OCI-LY7 (cell line): ENCODE results near the gene PEMT. TPM values are rescaled to one million over a fixed set of nuclear protein-coding genes. Genes with fewer than 3 reads are reported as not detected.

ENCODE experiments used
- BruUV-seq: library from RNA; stranded (reverse); fragments of 400-500 nt; replicated peaks from 2 replicates; lab custom pipeline; 2021; lab: Mats Ljungman, UMichigan
- CTCF ChIA-PET: fragments of 300-600 bp; sonication (Branson Sonifier 250); formaldehyde crosslinking; loops from one replicate; lab custom pipeline; 2022; ENCODE audit warnings: antibody characterized with exemption; ENCODE audit not compliant: unreplicated experiment; lab: Charles Lee
- POLR2A ChIA-PET: fragments of 300-600 bp; sonication (Branson Sonifier 250); formaldehyde crosslinking; loops from one replicate; lab custom pipeline; 2022; ENCODE audit warnings: antibody characterized with exemption; lab: Charles Lee
- DNase-seq: peaks from one replicate; pipeline ENCODE4 v3.0.0-alpha.2; 2015; ENCODE audit warnings: low spot score
- H2AFZ ChIP-seq: fragments of 200-600 bp; sonication (generic), shearing (Covaris generic); 2 replicates; pipeline ENCODE4 v1.6.1; 2014; ENCODE audit warnings: mild to moderate bottlenecking, antibody characterized with exemption, low read length, moderate library complexity
- H3K27ac ChIP-seq: fragments of 200-600 bp; sonication (generic); 2 replicates; pipeline ENCODE4 v1.5.1; 2014; ENCODE audit warnings: mixed run types, low read depth, mild to moderate bottlenecking, moderate library complexity, low read length, inconsistent platforms; ENCODE audit not compliant: poor library complexity, severe bottlenecking
- H3K36me3 ChIP-seq: fragments of 200-600 bp; sonication (generic); 2 replicates; pipeline ENCODE4 v1.6.1; 2014; ENCODE audit warnings: mild to moderate bottlenecking, antibody characterized with exemption, low read length, moderate library complexity, mixed read lengths; ENCODE audit not compliant: insufficient read depth
- H3K4me1 ChIP-seq: fragments of 200-600 bp; sonication (generic); 2 replicates; pipeline ENCODE4 v1.5.1; 2014; ENCODE audit warnings: mild to moderate bottlenecking, low read length; ENCODE audit not compliant: insufficient read depth, poor library complexity, severe bottlenecking
- H3K4me2 ChIP-seq: fragments of 200-600 bp; sonication (generic); 2 replicates; pipeline ENCODE4 v1.6.1; 2014; ENCODE audit warnings: mild to moderate bottlenecking, low read length
- H3K4me3 ChIP-seq: fragments of 200-600 bp; sonication (generic); 2 replicates; pipeline ENCODE4 v1.5.1; 2014; ENCODE audit warnings: mild to moderate bottlenecking, low read depth, low read length; ENCODE audit not compliant: poor library complexity, severe bottlenecking
- H3K79me2 ChIP-seq: fragments of 200-600 bp; sonication (generic); 2 replicates; pipeline ENCODE4 v1.6.1; 2016; ENCODE audit warnings: low read depth, mild to moderate bottlenecking, low read length, moderate library complexity, mixed read lengths; ENCODE audit not compliant: insufficient read depth
- H3K9me2 ChIP-seq: fragments of 200-600 bp; sonication (generic); 2 replicates; pipeline ENCODE4 v1.6.1; 2016; ENCODE audit warnings: mild to moderate bottlenecking, low read length, mixed read lengths; ENCODE audit not compliant: insufficient read depth
- H3K9me3 ChIP-seq: fragments of 200-600 bp; sonication (generic); 2 replicates; pipeline ENCODE4 v1.6.1; 2014; ENCODE audit warnings: mild to moderate bottlenecking, mixed run types, low read length, mixed read lengths
- H4K20me1 ChIP-seq: fragments of 200-600 bp; sonication (generic); 2 replicates; pipeline ENCODE4 v1.6.1; 2014; ENCODE audit warnings: mild to moderate bottlenecking, antibody characterized with exemption, low read length, moderate library complexity, mixed read lengths; ENCODE audit not compliant: insufficient read depth
- EZH2phosphoT487 ChIP-seq: fragments of 200-600 bp; sonication (generic); IDR thresholded peaks from 2 replicates; pipeline ENCODE4 v1.6.1; 2018; ENCODE audit warnings: low read depth, borderline replicate concordance, mild to moderate bottlenecking, mixed run types, antibody characterized with exemption, low read length, moderate library complexity, mixed read lengths
- intact Hi-C: fragments of 100-400 bp; cut with micrococcal nuclease; formaldehyde crosslinking; loops from one replicate; pipeline ENCODE4 v1.10.0; 2022; ENCODE audit not compliant: unreplicated experiment
- total RNA-seq, 2 experiments: library from RNA; depleted of rRNA in 1 of 2; stranded (reverse); fragments of >200 nt in 1 of 2; shearing (Covaris generic) in 1 of 2; gene quantifications; 2 replicates each; pipeline ENCODE4 v1.2.3, GENCODE V29; 2014 to 2022
- TF ChIP-seq, protein P1 (sequence below): fragments of 200-600 bp; sonication (generic); conservative IDR thresholded peaks from 2 replicates; pipeline ENCODE4 v1.5.1; 2014; ENCODE audit warnings: mild to moderate bottlenecking, antibody characterized with exemption, low read length, moderate library complexity, mixed read lengths

The PEMT gene
- total RNA-seq, 2 experiments from 2014 or later, result 27.3 to 53.5 TPM

- H3K9me2 ChIP-seq, result no peaks in the 10 kb centered on the region
- CTCF ChIA-PET, result no interaction called here
- BruUV-seq, result no TSS peak
These were observed 13.7 kb upstream of the PEMT start for GRCh38 chr17:17605083-17605728.

DNA sequence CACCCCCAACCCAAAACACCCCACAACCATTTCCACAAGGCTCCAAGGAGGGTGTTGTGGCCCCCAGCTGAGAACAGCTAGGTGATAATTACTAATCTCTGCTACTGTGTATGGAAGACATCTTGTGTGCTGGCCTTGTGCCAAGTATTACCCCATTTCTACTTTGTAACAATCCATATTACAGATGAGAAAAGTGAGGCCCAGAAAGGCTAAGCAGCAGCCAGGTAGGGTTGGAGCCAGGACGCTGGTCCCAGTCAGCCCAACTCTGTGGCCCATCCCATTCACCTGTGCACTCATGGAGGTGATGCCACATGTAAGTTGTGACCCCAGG is 12.4 kb upstream of the PEMT start:
- Histone ChIP-seq H3K9me2 (no peaks in the 10 kb centered on the region), H2AFZ (peak overlapping the region; percentile 27; the same call in 1 of the 2 replicates), H3K27ac (no peak overlapping the region), H3K4me2 (peak overlapping the region; percentile 11; the same call in 1 of the 2 replicates), H3K9me3 (no peaks in the 10 kb centered on the region), H3K4me3 (no peak overlapping the region), H3K79me2 (no peaks in the 10 kb centered on the region), H3K4me1 (peaks cover 14% of the 10 kb centered on the region), H4K20me1 (no peaks in the 10 kb centered on the region), H3K36me3 (no peaks in the 10 kb centered on the region)
- intact Hi-C loops, result no loop called here
- BruUV-seq, result no TSS peak
- no peak for DNase-seq
- ChIA-PET POLR2A (interaction anchor here (0.6 kb wide), 1 partner anchor 495 kb away, joined by 3 read pairs; no protein-coding TSS in a partner anchor), CTCF (no interaction called here)
- no peak for TF ChIP-seq EZH2phosphoT487
- TF ChIP-seq, protein P1, sequence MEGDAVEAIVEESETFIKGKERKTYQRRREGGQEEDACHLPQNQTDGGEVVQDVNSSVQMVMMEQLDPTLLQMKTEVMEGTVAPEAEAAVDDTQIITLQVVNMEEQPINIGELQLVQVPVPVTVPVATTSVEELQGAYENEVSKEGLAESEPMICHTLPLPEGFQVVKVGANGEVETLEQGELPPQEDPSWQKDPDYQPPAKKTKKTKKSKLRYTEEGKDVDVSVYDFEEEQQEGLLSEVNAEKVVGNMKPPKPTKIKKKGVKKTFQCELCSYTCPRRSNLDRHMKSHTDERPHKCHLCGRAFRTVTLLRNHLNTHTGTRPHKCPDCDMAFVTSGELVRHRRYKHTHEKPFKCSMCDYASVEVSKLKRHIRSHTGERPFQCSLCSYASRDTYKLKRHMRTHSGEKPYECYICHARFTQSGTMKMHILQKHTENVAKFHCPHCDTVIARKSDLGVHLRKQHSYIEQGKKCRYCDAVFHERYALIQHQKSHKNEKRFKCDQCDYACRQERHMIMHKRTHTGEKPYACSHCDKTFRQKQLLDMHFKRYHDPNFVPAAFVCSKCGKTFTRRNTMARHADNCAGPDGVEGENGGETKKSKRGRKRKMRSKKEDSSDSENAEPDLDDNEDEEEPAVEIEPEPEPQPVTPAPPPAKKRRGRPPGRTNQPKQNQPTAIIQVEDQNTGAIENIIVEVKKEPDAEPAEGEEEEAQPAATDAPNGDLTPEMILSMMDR, result no peak

More at GRCh38 chr17:17605083-17605728, 13.7 kb upstream of the PEMT start:
- POLR2A ChIA-PET, result no interaction called here
- Histone ChIP-seq H3K9me3 (no peaks in the 10 kb centered on the region), H3K4me3 (no peak overlapping the region), H3K79me2 (no peaks in the 10 kb centered on the region), H4K20me1 (no peaks in the 10 kb centered on the region), H3K4me1 (peaks cover 14% of the 10 kb centered on the region), H3K36me3 (no peaks in the 10 kb centered on the region), H3K27ac (no peak overlapping the region), H2AFZ (no peak overlapping the region), H3K4me2 (no peak overlapping the region)
- DNase-seq, result no peak
- no peak for TF ChIP-seq EZH2phosphoT487
- TF ChIP-seq, protein P1, result no peak
- intact Hi-C loops, result no loop called here
